Left lung (tissue), 10 donors: ENCODE measurements around the gene LIX1. TPM values are rescaled to one million over a fixed set of nuclear protein-coding genes. Genes with fewer than 3 reads are reported as not detected.

Source experiments
- ATAC-seq: fragments of 200-7000 bp; cut with Tn5 transposase; one replicate; pipeline ENCODE4 v1.9.1; 2020; ENCODE audit warnings: moderate library complexity
- DNase-seq, 4 donors: peaks; one replicate each; pipeline ENCODE4 v3.0.0-alpha.2; 2013 to 2020
- H3K27ac ChIP-seq, 2 donors: fragments of 200-600 bp; sonication (generic) in 1 of 2; one replicate each; pipeline versions ENCODE4 v1.5.0 to v1.8.0; 2020 to 2021
- H3K27me3 ChIP-seq, 2 donors: fragments of 200-600 bp; sonication (generic) in 1 of 2; one replicate each; pipeline versions ENCODE4 v1.5.0 to v1.8.0; 2020 to 2021
- H3K36me3 ChIP-seq, 2 donors: fragments of 200-600 bp; sonication (generic) in 1 of 2; one replicate each; pipeline versions ENCODE4 v1.5.0 to v1.8.0; 2020 to 2021
- H3K4me1 ChIP-seq, 2 donors: fragments of 200-600 bp; one replicate each; pipeline ENCODE4 v1.8.0; 2021
- H3K4me3 ChIP-seq, 2 donors: fragments of 200-600 bp; sonication (generic) in 1 of 2; one replicate each; pipeline versions ENCODE4 v1.5.0 to v1.8.0; 2020 to 2021; ENCODE audit warnings: mild to moderate bottlenecking in 1 of 2
- H3K9me3 ChIP-seq, 2 donors: fragments of 200-600 bp; sonication (generic) in 1 of 2; one replicate each; pipeline versions ENCODE4 v1.5.0 to v1.8.0; 2020 to 2021
- CTCF ChIP-seq, 2 donors: fragments of 200-600 bp; sonication (generic) in 1 of 2; IDR thresholded peaks; one replicate each; pipeline versions ENCODE4 v1.5.0 to v1.8.0; 2021; ENCODE audit warnings: antibody characterized with exemption in 2 of 2
- intact Hi-C, 2 donors: fragments of 100-400 bp; cut with DNase I; formaldehyde crosslinking; loops; one replicate each; pipeline versions ENCODE4 v1.11.2 to v1.14.2; 2022
- polyA plus RNA-seq, 6 donors: library from polyadenylated mRNA; unstranded; fragments of 120-200 nt; gene quantifications; one replicate each; pipeline ENCODE4 v1.2.1, GENCODE V29; 2013; ENCODE audit not compliant: insufficient read length in 6 of 6
- total RNA-seq, 2 donors: library from RNA; stranded (reverse); fragmentation: NEBNext Ultra II Directional; extraction: Animal tissue kit (Norgen Biotek cat#: 25700); gene quantifications; one replicate each; pipeline ENCODE4 v1.2.1, GENCODE V29; 2021
- donor health status: DM: no; HTN: yes; CAD: no.
- donor health status: DM: no; HTN: no; CAD: no.

LIX1 gene
- total and polyA plus RNA-seq, 8 donors: 0.64 to 2.7 (median 1.1) TPM; not detected in 2

GRCh38 chr5:97111004-97111403, 31.4 kb downstream of the LIX1 start:
- DNase-seq (no peak), ATAC-seq (no peak)
- Histone ChIP-seq H3K4me1 (no peaks in the 10 kb centered on the region), H3K27ac (no peak overlapping the region), H3K36me3 (no peaks in the 10 kb centered on the region), H3K4me3 (no peak overlapping the region), H3K9me3 (no peaks in the 10 kb centered on the region), H3K27me3 (no peaks in the 10 kb centered on the region)
- no peak for TF ChIP-seq CTCF (IDR thresholded peaks at IDR 0.05)
- intact Hi-C loops: no loop called here

DNA sequence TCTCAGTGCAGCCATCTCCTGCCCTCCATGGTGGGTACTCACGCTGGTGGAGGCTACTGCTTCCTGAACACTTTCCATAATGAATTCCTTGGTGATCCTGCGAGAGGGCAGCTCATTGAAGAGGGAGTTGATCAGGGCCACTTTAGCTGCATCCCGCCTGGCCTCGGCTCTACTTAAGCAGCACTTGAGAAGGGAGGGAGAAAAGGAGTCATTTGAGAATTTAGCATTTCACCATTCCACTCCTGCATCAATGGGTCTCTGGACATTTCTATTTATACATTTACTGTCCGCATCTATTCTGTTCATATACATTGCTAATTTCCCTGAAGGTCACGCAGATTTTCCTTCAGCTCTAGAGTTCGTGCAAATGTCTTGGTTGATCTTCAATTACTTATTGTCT, 35.1 kb downstream of the LIX1 start:
- no peaks in the 10 kb centered on the region for H3K9me3 ChIP-seq
- H3K36me3 ChIP-seq: no peaks in the 10 kb centered on the region
- intact Hi-C loops: no loop called here
- ATAC-seq (no peak), DNase-seq (no peak)
- no peaks in the 10 kb centered on the region for H3K4me1 ChIP-seq
- no peak overlapping the region for H3K4me3 ChIP-seq
- H3K27me3 ChIP-seq: no peaks in the 10 kb centered on the region
- H3K27ac ChIP-seq: no peak overlapping the region
- no peak for TF ChIP-seq CTCF (IDR thresholded peaks at IDR 0.05)

- ATAC-seq (no peak), DNase-seq (no peak)
- H3K27me3 ChIP-seq: no peaks in the 10 kb centered on the region
- TF ChIP-seq CTCF (IDR thresholded peaks at IDR 0.05): no peak
- no peaks in the 10 kb centered on the region for H3K9me3 ChIP-seq
- no peaks in the 10 kb centered on the region for H3K36me3 ChIP-seq
- H3K4me1 ChIP-seq: no peaks in the 10 kb centered on the region
- intact Hi-C loops: no loop called here
- no peak overlapping the region for H3K4me3 ChIP-seq
- H3K27ac ChIP-seq: no peak overlapping the region
These were observed 36.2 kb downstream of the LIX1 start for GRCh38 chr5:97106216-97106581.

DNA sequence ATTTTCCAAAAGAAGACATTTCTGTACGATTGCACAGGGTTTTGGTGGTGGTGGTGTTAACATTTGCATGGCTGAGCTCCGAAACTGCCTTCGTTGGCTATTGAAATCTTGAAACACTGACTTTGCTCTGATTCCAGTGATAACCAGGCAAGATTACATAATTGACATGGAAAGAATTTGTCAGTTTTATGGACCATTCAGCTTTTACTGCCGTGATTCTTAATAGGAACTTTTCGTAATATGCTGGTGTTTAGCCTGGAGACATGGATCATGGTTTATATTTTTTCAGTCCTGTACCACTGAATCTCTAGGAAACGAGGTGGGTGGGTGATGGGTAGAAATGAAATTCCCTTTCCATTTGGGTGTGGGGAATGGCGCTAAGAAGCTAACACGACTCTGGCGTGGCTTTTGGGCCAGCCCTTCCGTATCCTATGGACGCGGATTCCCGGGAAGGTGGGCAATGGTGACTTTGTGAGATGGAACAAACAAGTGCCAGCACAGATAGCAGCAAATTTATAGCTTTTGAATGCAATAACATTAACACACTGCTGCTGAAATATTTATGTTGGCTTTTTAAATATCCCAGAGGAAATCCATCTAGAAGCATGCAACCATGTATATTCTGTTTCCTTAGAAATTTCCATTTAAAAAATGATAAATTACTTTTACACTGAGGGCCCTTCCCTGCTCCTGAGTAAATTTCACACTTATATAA, 36.8 kb downstream of the LIX1 start:
- no peak for DNase-seq
- H3K27me3 ChIP-seq: no peaks in the 10 kb centered on the region
- H3K4me3 ChIP-seq: no peak overlapping the region
- ATAC-seq: no peak
- intact Hi-C loops: no loop called here
- H3K4me1 ChIP-seq: no peaks in the 10 kb centered on the region
- TF ChIP-seq CTCF (IDR thresholded peaks at IDR 0.05): no peak
- H3K27ac ChIP-seq: no peak overlapping the region
- H3K36me3 ChIP-seq: no peaks in the 10 kb centered on the region
- H3K9me3 ChIP-seq: no peaks in the 10 kb centered on the region

DNA sequence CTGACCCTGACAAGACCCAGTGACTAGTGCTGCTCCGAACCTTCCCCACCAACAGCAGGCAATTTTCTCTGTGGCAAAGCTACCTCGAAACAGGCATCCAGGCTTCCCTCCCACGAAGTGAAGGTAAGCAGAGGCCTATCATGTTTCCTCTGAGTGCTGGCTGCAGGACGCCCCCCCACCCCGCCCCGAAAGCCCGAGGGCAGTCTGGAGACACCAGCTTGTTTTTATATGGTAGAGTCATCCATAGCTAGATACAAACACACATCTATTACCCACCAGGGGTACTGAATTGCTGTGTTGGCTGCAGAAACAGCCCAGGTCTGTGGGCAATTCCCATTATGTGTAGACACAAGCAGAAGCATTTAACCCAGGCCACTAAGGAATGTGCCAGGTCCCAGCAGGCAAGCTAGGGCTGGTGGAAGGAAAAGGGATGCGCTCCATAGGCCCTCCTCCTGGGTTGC, 40.4 kb downstream of the LIX1 start:
- H3K36me3 ChIP-seq: no peaks in the 10 kb centered on the region
- peaks cover 0 to 12% of the 10 kb centered on the region in 2 donors for H3K4me1 ChIP-seq
- H3K27me3 ChIP-seq: no peaks in the 10 kb centered on the region
- H3K4me3 ChIP-seq: no peak overlapping the region
- no peaks in the 10 kb centered on the region for H3K9me3 ChIP-seq
- ATAC-seq (no peak), DNase-seq (no peak)
- no peak overlapping the region for H3K27ac ChIP-seq
- intact Hi-C loops: no loop called here
- no peak for TF ChIP-seq CTCF (IDR thresholded peaks at IDR 0.05)
